HG03039 (cell line): Measurements from ENCODE around the gene DDX51.

Source experiments
- ATAC-seq: cut with Tn5 transposase; IDR thresholded peaks from one replicate; pipeline ENCODE4 v1.9.1; 2021; ENCODE audit warnings: mild to moderate bottlenecking, moderate library complexity; ENCODE audit not compliant: unreplicated experiment

Gene DDX51

GRCh38 chr12:132167611-132168310 is 23.6 kb upstream of the DDX51 start:
- no peak for ATAC-seq

GRCh38 chr12:132166801-132167591 is 22.9 kb upstream of the DDX51 start:
- no peak for ATAC-seq

- no peak for ATAC-seq
These were observed 22.0 kb upstream of the DDX51 start for GRCh38 chr12:132166093-132166492.

- no peak for ATAC-seq
These were observed 21.5 kb upstream of the DDX51 start for GRCh38 chr12:132165584-132165983.

- ATAC-seq, result no peak
These were observed 20.3 kb upstream of the DDX51 start for GRCh38 chr12:132164426-132164825.

GRCh38 chr12:132163911-132164288 is 19.8 kb upstream of the DDX51 start:
- ATAC-seq, result no peak

- no peak for ATAC-seq
These were observed 19.2 kb upstream of the DDX51 start for GRCh38 chr12:132163041-132163910.

- ATAC-seq, result no peak
These were observed 18.5 kb upstream of the DDX51 start for GRCh38 chr12:132162508-132163031.

- no peak for ATAC-seq
These were observed 17.8 kb upstream of the DDX51 start for GRCh38 chr12:132161796-132162507.

GRCh38 chr12:132161036-132161781 is 17.1 kb upstream of the DDX51 start:
- no peak for ATAC-seq

- ATAC-seq, result no peak
These were observed 16.5 kb upstream of the DDX51 start for GRCh38 chr12:132160601-132161035.

GRCh38 chr12:132160016-132160415 is 15.9 kb upstream of the DDX51 start:
- ATAC-seq, result no peak

- no peak for ATAC-seq
These were observed 15.5 kb upstream of the DDX51 start for GRCh38 chr12:132159555-132160003.

GRCh38 chr12:132158677-132159554 is 14.8 kb upstream of the DDX51 start:
- ATAC-seq, result no peak

- no peak for ATAC-seq
These were observed 13.8 kb upstream of the DDX51 start for GRCh38 chr12:132157733-132158409.

GRCh38 chr12:132156573-132157325 is 12.6 kb upstream of the DDX51 start:
- ATAC-seq, result no peak

- no peak for ATAC-seq
These were observed 11.9 kb upstream of the DDX51 start for GRCh38 chr12:132155771-132156572.
